ENCODE measurements around the gene C1QL4.

C1QL4 gene

DNA sequence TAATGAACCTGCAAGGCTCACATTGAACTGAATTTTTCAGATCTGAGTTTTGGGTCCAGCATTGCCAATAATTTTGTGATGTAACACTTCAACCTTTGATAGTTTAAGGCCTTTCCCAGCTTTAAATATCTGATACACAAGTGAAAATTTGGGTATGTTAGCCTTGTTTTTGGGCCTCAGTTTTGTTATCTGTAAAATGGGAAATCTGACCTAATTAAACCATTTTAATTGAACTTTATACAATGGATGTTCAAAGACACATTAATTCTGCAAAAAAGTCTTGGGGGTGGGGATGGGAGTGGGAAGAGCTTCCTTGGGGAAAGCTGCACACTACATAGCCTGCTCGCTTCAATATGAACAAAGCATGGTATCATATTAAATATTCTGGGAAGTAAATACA lies 25.1 kb upstream of the C1QL4 start:
- in situ Hi-C loops (cut with MboI; ENCODE audit: low sequenced_read_pairs): no loop called here
- H3K4me3 ChIP-seq: no peak overlapping the region
- H3K9me3 ChIP-seq: no peaks in the 10 kb centered on the region
- H3K4me1 ChIP-seq: peaks cover 10% of the 10 kb centered on the region
- no peaks in the 10 kb centered on the region for H3K27me3 ChIP-seq (ENCODE audit: low read depth)
- no peaks in the 10 kb centered on the region for H3K36me3 ChIP-seq (replicated peaks)
- no peak for DNase-seq (ENCODE audit: low spot score in 2 of 2)

DNA sequence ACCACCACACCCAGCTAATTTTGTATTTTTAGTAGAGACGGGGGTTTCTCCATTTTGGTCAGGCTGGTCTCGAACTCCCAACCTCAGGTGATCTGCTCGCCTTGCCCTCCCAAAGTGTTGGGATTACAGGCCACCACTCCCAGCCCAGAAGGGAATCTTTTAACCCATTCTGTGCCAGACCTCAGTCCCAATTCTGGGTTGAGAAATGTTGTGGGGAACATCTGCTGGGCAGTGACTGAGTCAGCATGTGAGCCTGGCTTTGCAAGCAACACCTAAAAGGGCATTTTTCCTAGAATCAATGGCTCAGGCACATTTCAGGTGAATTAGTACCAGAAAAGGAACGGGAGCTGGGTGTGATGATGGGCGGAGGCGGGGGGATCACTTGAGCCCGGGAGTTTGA lies 22.7 kb upstream of the C1QL4 start:
- in situ Hi-C loops (cut with MboI; ENCODE audit: low sequenced_read_pairs): no loop called here
- Histone ChIP-seq H3K36me3 (replicated peaks) (no peaks in the 10 kb centered on the region), H3K4me1 (peaks cover 2% of the 10 kb centered on the region; the same call in 1 of the 2 replicates), H3K27me3 (ENCODE audit: low read depth) (no peaks in the 10 kb centered on the region), H3K4me3 (no peak overlapping the region), H3K9me3 (no peaks in the 10 kb centered on the region)
- no peak for DNase-seq (ENCODE audit: low spot score in 2 of 2)

DNA sequence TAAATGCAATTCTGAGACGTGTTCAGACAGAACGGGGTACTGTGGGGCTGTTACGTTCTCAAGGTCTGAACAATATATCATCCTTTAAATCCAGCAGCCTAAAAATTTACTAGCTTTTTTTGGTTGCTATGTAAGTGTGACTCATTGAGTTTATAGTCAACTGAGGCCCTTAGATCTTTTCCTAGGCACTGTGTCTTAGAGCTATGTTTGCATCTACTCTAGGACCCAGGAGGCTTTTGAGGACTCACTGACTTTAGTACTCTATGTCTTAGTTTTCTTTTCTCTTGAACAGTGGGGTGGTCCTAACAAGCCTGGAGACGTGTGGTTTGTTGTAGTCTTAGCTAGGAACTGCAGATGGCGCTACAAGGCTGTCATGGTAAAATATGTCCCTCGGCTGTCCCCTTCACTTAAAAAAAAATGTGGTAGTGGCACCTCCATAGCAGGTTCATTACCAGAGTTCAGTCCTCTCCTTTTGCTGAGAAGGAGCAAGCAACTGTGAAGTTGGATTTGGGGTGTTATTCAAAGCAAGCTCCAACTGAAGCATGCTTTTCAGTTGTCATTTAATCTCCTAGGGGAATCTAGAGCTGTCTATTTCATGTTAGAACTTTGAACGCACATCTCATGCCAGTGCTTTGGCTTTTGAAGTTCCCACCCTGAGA lies 21.6 kb upstream of the C1QL4 start:
- in situ Hi-C loops (cut with MboI; ENCODE audit: low sequenced_read_pairs): no loop called here
- Histone ChIP-seq H3K4me1 (peaks cover 2% of the 10 kb centered on the region; the same call in 1 of the 2 replicates), H3K36me3 (replicated peaks) (no peaks in the 10 kb centered on the region), H3K9me3 (no peaks in the 10 kb centered on the region), H3K27me3 (ENCODE audit: low read depth) (no peaks in the 10 kb centered on the region), H3K4me3 (no peak overlapping the region)
- DNase-seq (ENCODE audit: low spot score in 2 of 2): peak; percentile 77 to 78

DNA sequence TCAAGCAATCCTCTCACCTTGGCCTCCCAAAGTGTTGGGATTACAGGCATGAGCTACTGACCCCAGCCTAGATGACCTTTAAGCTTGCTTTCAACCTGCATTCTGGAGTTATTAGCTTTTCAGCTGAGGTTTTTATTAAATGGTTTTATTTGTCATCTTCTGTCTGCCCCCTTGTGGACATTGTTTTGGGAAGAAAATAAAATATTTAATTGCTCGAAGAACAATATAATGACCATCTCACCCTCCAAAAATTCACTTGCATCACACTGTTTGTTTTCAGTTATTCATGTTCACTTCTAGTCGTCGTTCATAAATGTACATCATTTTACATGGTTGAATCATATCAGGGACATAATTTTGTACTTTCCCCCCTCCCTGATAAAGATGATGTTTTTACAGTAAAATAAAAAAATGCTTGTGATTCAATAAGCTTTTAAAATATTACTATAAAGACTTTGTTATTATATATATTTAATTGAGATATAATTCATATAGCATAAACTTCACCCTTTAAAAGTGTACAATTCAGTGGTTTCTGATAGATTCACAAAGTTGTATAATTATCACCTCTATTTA lies 20.2 kb upstream of the C1QL4 start:
- peak in 1 of 2 experiments; percentile 50 for DNase-seq (ENCODE audit: low spot score in 2 of 2)
- peaks cover 2% of the 10 kb centered on the region; the same call in 1 of the 2 replicates for H3K4me1 ChIP-seq
- H3K9me3 ChIP-seq: no peaks in the 10 kb centered on the region
- in situ Hi-C loops (cut with MboI; ENCODE audit: low sequenced_read_pairs): no loop called here
- H3K36me3 ChIP-seq (replicated peaks): no peaks in the 10 kb centered on the region
- no peak overlapping the region for H3K4me3 ChIP-seq
- no peaks in the 10 kb centered on the region for H3K27me3 ChIP-seq (ENCODE audit: low read depth)

DNA sequence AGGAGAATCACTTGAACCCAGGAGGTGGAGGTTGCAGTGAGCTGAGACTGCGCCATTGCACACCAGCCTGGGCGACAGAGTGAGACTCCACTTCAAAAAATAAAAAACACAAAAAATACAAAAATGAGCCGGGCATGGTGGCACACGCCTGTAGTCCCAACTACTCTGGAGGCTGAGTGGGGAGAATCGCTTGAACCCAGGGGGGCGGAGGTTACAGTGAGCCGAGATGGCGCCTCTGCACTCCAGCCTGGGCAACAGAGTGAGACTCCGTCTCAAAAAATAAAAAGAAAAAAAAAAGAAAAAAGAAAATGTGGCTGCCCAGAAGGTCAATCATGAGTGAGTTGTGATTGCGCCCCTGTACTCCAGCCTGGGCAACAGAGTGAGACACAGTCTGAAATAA lies 18.9 kb upstream of the C1QL4 start:
- peaks cover 2% of the 10 kb centered on the region; the same call in 1 of the 2 replicates for H3K4me1 ChIP-seq
- no peak overlapping the region for H3K4me3 ChIP-seq
- H3K27me3 ChIP-seq (ENCODE audit: low read depth): no peaks in the 10 kb centered on the region
- H3K9me3 ChIP-seq: no peaks in the 10 kb centered on the region
- no peaks in the 10 kb centered on the region for H3K36me3 ChIP-seq (replicated peaks)
- no peak for DNase-seq (ENCODE audit: low spot score in 2 of 2)
- in situ Hi-C loops (cut with MboI; ENCODE audit: low sequenced_read_pairs): no loop called here

DNA sequence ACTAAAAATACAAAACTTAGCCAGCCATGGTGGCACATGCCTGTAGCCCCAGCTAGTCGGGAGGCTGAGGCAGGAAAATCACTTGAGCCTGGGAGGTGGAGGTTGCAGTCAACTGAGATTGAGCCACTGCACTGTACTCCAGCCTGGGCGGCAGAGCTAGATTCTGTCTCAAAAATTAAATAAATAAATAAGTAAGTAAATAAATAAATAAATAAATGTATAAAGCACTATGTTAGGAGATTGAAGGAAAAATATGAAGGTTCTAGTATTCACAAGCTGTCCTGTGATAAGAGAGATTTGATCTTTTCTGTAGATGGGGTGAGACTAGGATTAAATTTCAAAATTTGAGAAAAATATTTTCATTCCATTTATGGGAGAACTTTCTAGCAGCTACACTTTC lies 15.4 kb upstream of the C1QL4 start:
- Histone ChIP-seq H3K27me3 (ENCODE audit: low read depth) (no peaks in the 10 kb centered on the region), H3K4me1 (peaks cover 7% of the 10 kb centered on the region), H3K4me3 (no peak overlapping the region), H3K9me3 (no peaks in the 10 kb centered on the region), H3K36me3 (replicated peaks) (no peaks in the 10 kb centered on the region)
- in situ Hi-C loops (cut with MboI; ENCODE audit: low sequenced_read_pairs): no loop called here
- no peak for DNase-seq (ENCODE audit: low spot score in 2 of 2)

DNA sequence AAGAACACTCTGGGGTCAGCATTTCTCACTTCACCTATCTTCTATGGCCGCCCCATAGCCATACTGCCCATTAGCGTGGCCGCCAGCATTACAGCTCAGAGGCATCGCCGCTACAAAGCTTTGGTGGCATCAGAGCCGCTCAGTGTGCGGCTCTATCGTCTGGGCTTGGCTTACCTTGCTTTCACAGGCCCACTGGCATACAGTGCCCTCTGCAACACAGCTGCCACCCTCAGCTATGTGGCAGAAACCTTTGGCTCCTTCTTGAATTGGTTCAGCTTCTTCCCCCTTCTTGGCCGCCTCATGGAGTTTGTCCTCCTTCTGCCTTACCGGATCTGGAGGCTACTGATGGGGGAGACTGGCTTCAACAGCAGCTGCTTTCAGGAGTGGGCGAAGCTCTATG lies 12.3 kb upstream of the C1QL4 start:
- H3K36me3 ChIP-seq (replicated peaks): no peaks in the 10 kb centered on the region
- no peak for DNase-seq (ENCODE audit: low spot score in 2 of 2)
- no peak overlapping the region for H3K4me3 ChIP-seq
- in situ Hi-C loops (cut with MboI; ENCODE audit: low sequenced_read_pairs): no loop called here
- H3K4me1 ChIP-seq: peaks cover 12% of the 10 kb centered on the region
- no peaks in the 10 kb centered on the region for H3K27me3 ChIP-seq (ENCODE audit: low read depth)
- no peaks in the 10 kb centered on the region for H3K9me3 ChIP-seq

DNA sequence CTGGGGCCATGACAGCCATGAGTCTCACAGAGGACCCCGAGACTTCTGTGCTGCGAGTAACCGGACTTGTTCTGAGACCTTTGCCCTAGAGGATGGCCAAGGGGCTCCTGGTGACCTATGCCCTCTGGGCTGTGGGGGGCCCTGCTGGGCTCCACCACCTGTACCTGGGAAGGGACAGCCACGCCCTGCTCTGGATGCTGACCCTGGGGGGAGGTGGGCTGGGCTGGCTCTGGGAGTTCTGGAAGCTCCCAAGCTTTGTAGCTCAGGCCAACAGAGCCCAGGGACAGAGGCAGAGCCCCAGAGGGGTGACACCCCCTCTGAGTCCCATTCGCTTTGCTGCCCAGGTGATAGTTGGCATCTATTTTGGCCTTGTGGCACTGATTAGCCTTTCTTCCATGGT lies 11.8 kb upstream of the C1QL4 start:
- no peak for DNase-seq (ENCODE audit: low spot score in 2 of 2)
- Histone ChIP-seq H3K36me3 (replicated peaks) (no peaks in the 10 kb centered on the region), H3K9me3 (no peaks in the 10 kb centered on the region), H3K27me3 (ENCODE audit: low read depth) (no peaks in the 10 kb centered on the region), H3K4me3 (no peak overlapping the region), H3K4me1 (peaks cover 12% of the 10 kb centered on the region)
- in situ Hi-C loops (cut with MboI; ENCODE audit: low sequenced_read_pairs): no loop called here

DNA sequence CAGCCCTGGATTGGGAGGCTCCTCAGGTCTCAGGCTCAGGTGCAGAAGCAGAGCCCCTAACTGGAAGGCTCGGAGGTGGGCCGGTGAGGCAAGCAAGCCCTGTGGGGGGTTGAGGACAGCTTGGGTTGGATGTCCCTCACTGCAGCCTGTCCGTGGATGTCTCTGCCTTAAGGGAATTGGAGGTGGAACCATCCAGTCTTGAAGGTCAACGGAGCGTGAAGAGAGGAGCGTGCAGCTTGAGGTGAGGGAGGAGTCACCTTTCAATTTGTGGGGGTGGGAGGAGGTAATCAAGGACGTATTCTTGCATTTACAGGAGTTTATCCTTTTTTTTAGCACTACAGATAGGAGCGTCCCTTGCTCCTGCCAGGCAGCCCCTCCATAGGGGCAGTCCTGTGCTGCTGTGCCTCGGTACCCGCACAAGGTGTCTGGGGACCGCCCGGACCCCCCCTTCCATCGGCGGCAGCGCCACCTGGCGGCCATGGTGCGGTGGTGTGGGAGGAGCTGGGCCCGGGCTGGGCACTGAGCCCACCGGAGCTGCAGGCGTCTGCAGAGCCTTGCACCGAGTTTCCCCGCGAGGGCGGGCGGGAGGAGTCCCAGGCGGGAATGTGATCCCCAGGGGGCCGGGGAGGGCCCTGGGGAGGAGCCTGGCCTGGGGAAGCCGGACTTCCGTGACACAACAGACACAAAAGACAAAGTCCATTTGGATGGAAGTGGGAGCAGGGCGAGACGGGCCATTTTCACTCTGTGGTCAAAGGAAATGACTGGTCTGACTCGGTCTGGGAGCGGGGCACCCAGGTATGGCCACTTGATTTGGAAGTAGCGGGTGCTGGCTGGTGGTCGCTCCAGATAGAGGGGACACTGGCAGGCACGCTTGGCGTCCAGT lies 10.6 kb upstream of the C1QL4 start:
- DNase-seq (ENCODE audit: low spot score in 2 of 2): peak; percentile 73 to 94
- Histone ChIP-seq H3K27me3 (ENCODE audit: low read depth) (no peaks in the 10 kb centered on the region), H3K4me3 (peak overlapping the region; percentile 16), H3K36me3 (replicated peaks) (no peaks in the 10 kb centered on the region), H3K4me1 (peaks cover 20% of the 10 kb centered on the region), H3K9me3 (no peaks in the 10 kb centered on the region)
- in situ Hi-C loops (cut with MboI; ENCODE audit: low sequenced_read_pairs): no loop called here

DNA sequence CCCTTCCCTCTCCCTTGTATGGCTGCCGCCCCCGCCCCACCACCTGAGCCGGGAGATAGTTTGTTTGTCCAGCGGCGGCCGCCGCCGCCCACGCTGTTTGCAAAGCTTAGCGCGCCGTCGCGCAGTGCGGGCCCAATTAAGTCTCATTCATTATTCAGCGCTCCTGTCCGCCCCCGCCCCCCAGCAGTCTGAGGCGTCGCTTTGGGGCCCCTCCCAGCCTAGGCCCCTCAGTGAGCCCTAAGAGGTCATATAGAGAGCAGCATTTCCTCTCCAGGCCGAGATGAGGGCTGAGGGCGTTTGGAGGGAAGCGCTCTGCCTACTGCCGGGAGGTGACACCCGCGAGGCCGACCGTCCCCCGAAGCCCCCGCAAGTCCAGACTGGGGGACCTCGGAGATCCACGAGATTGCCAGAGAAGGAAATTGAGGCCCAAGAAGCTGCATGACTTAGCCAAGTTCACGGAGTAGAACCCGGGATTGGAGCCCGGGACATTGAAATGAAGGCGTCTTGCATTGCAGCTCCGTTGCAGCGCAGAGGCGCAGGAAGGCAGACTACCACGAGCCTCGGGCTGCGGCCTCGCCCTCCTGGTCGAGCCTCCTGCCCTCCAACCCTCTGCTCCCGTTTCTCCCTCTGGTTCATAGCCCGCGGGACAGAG lies 9.8 kb upstream of the C1QL4 start, which contains the start of gene DNAJC22:
Gene DNAJC22 (plus strand): TSS at position 230 of the 652 bp plus-strand sequence. CDS start 1,985 bp downstream, outside the sequence.
- no peaks in the 10 kb centered on the region for H3K27me3 ChIP-seq (ENCODE audit: low read depth)
- in situ Hi-C loops (cut with MboI; ENCODE audit: low sequenced_read_pairs): no loop called here
- peaks cover 20% of the 10 kb centered on the region for H3K4me1 ChIP-seq
- H3K9me3 ChIP-seq: no peaks in the 10 kb centered on the region
- peak in 1 of 2 experiments; percentile 37 for DNase-seq (ENCODE audit: low spot score in 2 of 2)
- H3K4me3 ChIP-seq: peak within 1 kb of the TSS; percentile 16
- no peaks in the 10 kb centered on the region for H3K36me3 ChIP-seq (replicated peaks)

DNA sequence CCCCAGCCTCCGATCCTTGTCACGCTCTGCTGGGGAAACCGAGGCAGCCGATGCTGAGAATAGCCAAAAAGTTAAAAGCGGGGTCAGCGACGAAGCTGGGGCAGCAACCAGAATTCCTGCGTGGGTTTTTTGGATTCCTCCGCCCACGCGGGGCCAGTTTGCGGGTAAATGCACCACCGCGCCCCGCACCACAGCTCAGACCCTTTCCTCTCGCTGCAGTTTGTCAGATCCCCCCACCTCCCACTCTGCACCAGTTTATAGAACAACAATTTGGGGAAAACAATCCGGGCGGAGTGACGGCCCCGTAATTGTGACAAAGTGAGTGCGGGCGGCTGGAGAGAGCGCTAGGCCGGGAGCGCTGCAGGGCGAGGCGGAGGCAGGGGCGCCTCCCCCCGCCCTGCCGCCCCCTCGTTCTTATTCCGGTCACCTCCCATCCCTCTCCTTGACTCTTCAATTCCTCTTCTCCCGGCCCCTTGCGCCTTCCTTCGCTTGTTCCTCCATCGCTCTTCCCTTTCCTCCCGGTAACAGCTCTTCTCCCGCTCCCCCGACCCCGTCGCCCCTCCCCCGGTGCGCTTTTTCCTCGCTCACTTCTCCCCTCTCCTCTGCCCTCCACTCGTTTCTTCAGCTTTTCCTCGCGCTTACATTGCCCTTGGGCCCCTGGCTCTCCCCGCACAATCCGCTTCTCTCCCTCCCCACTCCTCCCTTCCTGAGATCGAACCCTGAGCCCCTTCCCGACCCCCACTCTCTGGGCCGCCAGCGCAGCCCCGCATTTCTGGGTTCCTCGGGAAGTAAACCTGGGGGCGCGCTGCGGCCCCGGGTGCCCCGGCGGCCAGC lies 9.1 kb upstream of the C1QL4 start:
- in situ Hi-C loops (cut with MboI; ENCODE audit: low sequenced_read_pairs): no loop called here
- H3K27me3 ChIP-seq (ENCODE audit: low read depth): no peaks in the 10 kb centered on the region
- no peaks in the 10 kb centered on the region for H3K36me3 ChIP-seq (replicated peaks)
- H3K4me3 ChIP-seq: no peak overlapping the region
- H3K4me1 ChIP-seq: peaks cover 20% of the 10 kb centered on the region
- no peaks in the 10 kb centered on the region for H3K9me3 ChIP-seq
- no peak for DNase-seq (ENCODE audit: low spot score in 2 of 2)

DNA sequence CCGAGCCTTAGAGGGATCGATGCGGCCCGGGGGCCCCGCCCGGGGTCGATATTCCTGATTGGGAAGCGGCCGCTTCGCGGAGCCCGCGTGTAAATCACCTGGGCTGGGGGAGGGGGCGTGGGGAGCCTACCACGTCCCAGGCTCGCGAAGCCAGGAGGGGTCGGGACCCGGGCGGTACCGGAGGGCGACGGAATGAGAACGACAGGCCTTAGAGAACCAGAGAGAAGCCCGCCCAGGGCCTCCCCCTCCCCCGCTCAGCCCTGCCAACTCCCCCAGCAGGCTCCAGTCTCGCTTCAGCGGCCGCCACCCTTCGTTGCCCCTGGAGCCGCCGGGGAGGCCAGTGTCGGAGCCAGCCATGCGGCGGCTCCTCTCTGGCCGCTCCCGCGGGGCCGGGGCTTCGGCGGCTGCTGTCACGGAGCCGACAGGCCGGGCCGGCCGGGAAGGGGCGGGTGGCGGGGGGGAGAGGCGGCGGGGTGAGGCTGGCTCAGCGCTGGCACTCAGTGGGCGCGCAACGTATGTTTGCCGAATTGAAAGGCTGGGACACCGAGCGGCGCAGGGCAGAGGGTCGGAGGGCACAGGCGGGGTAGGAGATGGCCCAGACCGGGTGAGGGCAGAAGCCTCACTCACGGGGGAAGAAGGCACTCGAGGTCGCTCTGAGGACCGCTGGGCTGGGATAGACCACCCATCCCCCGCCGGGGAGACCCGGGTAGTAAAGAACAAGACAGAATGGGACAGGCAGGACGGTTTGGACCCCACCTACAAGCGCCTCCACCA lies 8.2 kb upstream of the C1QL4 start:
- DNase-seq (ENCODE audit: low spot score in 2 of 2): peak in 1 of 2 experiments; percentile 46
- peaks cover 20% of the 10 kb centered on the region for H3K4me1 ChIP-seq
- no peaks in the 10 kb centered on the region for H3K36me3 ChIP-seq (replicated peaks)
- no peaks in the 10 kb centered on the region for H3K27me3 ChIP-seq (ENCODE audit: low read depth)
- no peak overlapping the region for H3K4me3 ChIP-seq
- in situ Hi-C loops (cut with MboI; ENCODE audit: low sequenced_read_pairs): no loop called here
- H3K9me3 ChIP-seq: no peaks in the 10 kb centered on the region
